ENCODE data around the gene TENM3. TPM values are rescaled to one million over a fixed set of nuclear protein-coding genes. Genes with fewer than 3 reads are reported as not detected.

TENM3 gene
- total RNA-seq, 2 experiments from 2014 or later, result not detected

GRCh38 chr4:182492423-182492822 lies 249.2 kb downstream of the TENM3 start:
- H3K4me1 ChIP-seq (ENCODE audit: insufficient read depth, low read length, poor library complexity, severe bottlenecking), result no peaks in the 10 kb centered on the region
- H3K9me3 ChIP-seq (ENCODE audit: low read length), result no peaks in the 10 kb centered on the region
- BruUV-seq (replicated peaks), result no TSS peak
- ChIA-PET POLR2A (no interaction called here), CTCF (ENCODE audit: unreplicated experiment) (no interaction called here)
- no peak overlapping the region for H2AFZ ChIP-seq (ENCODE audit: low read length)
- H4K20me1 ChIP-seq (ENCODE audit: insufficient read depth, low read length), result no peaks in the 10 kb centered on the region
- H3K79me2 ChIP-seq (ENCODE audit: insufficient read depth, low read depth, low read length), result no peaks in the 10 kb centered on the region
- H3K4me3 ChIP-seq (ENCODE audit: low read depth, low read length, poor library complexity, severe bottlenecking), result no peak overlapping the region
- TF ChIP-seq EZH2phosphoT487 (IDR thresholded peaks at IDR 0.05; ENCODE audit: borderline replicate concordance, low read depth, low read length) (no peak), CTCF (conservative IDR thresholded peaks at IDR 0.05; ENCODE audit: low read length) (no peak)
- no peaks in the 10 kb centered on the region for H3K36me3 ChIP-seq (ENCODE audit: insufficient read depth, low read length)
- DNase-seq (ENCODE audit: low spot score), result no peak
- H3K9me2 ChIP-seq (ENCODE audit: insufficient read depth, low read length), result no peaks in the 10 kb centered on the region
- H3K4me2 ChIP-seq (ENCODE audit: low read length), result no peak overlapping the region
- no peak overlapping the region for H3K27ac ChIP-seq (ENCODE audit: low read depth, low read length, poor library complexity, severe bottlenecking)
- intact Hi-C loops (cut with micrococcal nuclease; ENCODE audit: unreplicated experiment), result no loop called here

GRCh38 chr4:182493377-182493776 lies 250.2 kb downstream of the TENM3 start:
- Histone ChIP-seq H3K4me1 (ENCODE audit: insufficient read depth, low read length, poor library complexity, severe bottlenecking) (no peaks in the 10 kb centered on the region), H3K4me2 (ENCODE audit: low read length) (no peak overlapping the region), H3K4me3 (ENCODE audit: low read depth, low read length, poor library complexity, severe bottlenecking) (no peak overlapping the region), H3K9me2 (ENCODE audit: insufficient read depth, low read length) (no peaks in the 10 kb centered on the region), H3K79me2 (ENCODE audit: insufficient read depth, low read depth, low read length) (no peaks in the 10 kb centered on the region), H3K36me3 (ENCODE audit: insufficient read depth, low read length) (no peaks in the 10 kb centered on the region), H2AFZ (ENCODE audit: low read length) (no peak overlapping the region), H3K9me3 (ENCODE audit: low read length) (no peaks in the 10 kb centered on the region), H4K20me1 (ENCODE audit: insufficient read depth, low read length) (no peaks in the 10 kb centered on the region), H3K27ac (ENCODE audit: low read depth, low read length, poor library complexity, severe bottlenecking) (no peak overlapping the region)
- ChIA-PET CTCF (ENCODE audit: unreplicated experiment) (no interaction called here), POLR2A (interaction anchor here (0.7 kb wide), 1 partner anchor 27 kb away, joined by 3 read pairs; no protein-coding TSS in a partner anchor)
- intact Hi-C loops (cut with micrococcal nuclease; ENCODE audit: unreplicated experiment), result no loop called here
- DNase-seq (ENCODE audit: low spot score), result no peak
- no TSS peak for BruUV-seq (replicated peaks)
- no peak for TF ChIP-seq CTCF (conservative IDR thresholded peaks at IDR 0.05; ENCODE audit: low read length)
- no peak for TF ChIP-seq EZH2phosphoT487 (IDR thresholded peaks at IDR 0.05; ENCODE audit: borderline replicate concordance, low read depth, low read length)

- H3K27ac ChIP-seq (ENCODE audit: low read depth, low read length, poor library complexity, severe bottlenecking), result no peak overlapping the region
- H2AFZ ChIP-seq (ENCODE audit: low read length), result no peak overlapping the region
- no peaks in the 10 kb centered on the region for H3K36me3 ChIP-seq (ENCODE audit: insufficient read depth, low read length)
- no TSS peak for BruUV-seq (replicated peaks)
- no peaks in the 10 kb centered on the region for H3K9me3 ChIP-seq (ENCODE audit: low read length)
- H3K4me3 ChIP-seq (ENCODE audit: low read depth, low read length, poor library complexity, severe bottlenecking), result no peak overlapping the region
- H3K9me2 ChIP-seq (ENCODE audit: insufficient read depth, low read length), result no peaks in the 10 kb centered on the region
- ChIA-PET CTCF (ENCODE audit: unreplicated experiment) (no interaction called here), POLR2A (no interaction called here)
- H3K4me1 ChIP-seq (ENCODE audit: insufficient read depth, low read length, poor library complexity, severe bottlenecking), result no peaks in the 10 kb centered on the region
- no peak for DNase-seq (ENCODE audit: low spot score)
- H4K20me1 ChIP-seq (ENCODE audit: insufficient read depth, low read length), result no peaks in the 10 kb centered on the region
- H3K79me2 ChIP-seq (ENCODE audit: insufficient read depth, low read depth, low read length), result no peaks in the 10 kb centered on the region
- no peak overlapping the region for H3K4me2 ChIP-seq (ENCODE audit: low read length)
- intact Hi-C loops (cut with micrococcal nuclease; ENCODE audit: unreplicated experiment), result no loop called here
- TF ChIP-seq CTCF (conservative IDR thresholded peaks at IDR 0.05; ENCODE audit: low read length) (no peak), EZH2phosphoT487 (IDR thresholded peaks at IDR 0.05; ENCODE audit: borderline replicate concordance, low read depth, low read length) (no peak)
Observed at GRCh38 chr4:182494103-182494502, 250.9 kb downstream of the TENM3 start.

All from OCI-LY7 (cell line).